AG04449 (cell line): ENCODE data around the gene FRK.
A peak's percentile ranks its signal among the peaks of the same experiment; 100 is the strongest.

Experiments
- CTCF ChIA-PET: fragments of 350-600 bp; formaldehyde crosslinking; extraction: SDS; loops from one replicate; lab custom pipeline; 2021; ENCODE audit warnings: antibody characterized with exemption; lab: Yijun Ruan, JAX
- POLR2A ChIA-PET: fragments of 400-600, 350-600 bp; formaldehyde crosslinking; extraction: SDS; loops from one replicate; lab custom pipeline; 2020; ENCODE audit warnings: antibody characterized with exemption, inconsistent platforms; lab: Yijun Ruan, JAX
- DNase-seq: peaks from one replicate; pipeline ENCODE4 v3.0.0-alpha.2; 2010; ENCODE audit warnings: low read depth, low spot score
- H3K4me3 ChIP-seq: 2 replicates; pipeline ENCODE4 v1.5.1; 2011; ENCODE audit warnings: low read depth, mild to moderate bottlenecking, control low read depth, low read length
- CTCF ChIP-seq: IDR thresholded peaks from one replicate; pipeline ENCODE4 v1.5.1; 2011; ENCODE audit warnings: mild to moderate bottlenecking, moderate library complexity, low read length, control low read depth, inconsistent platforms; ENCODE audit not compliant: insufficient read depth; ENCODE audit errors: missing control alignments

FRK gene

GRCh38 chr6:116017546-116018295 lies 43.0 kb downstream of the FRK start:
- DNase-seq: no peak
- H3K4me3 ChIP-seq: no peak overlapping the region
- ChIA-PET CTCF (interaction anchor here (0.8 to 1.6 kb wide), 3 partner anchors 9 to 84 kb away, joined by 3 to 7 read pairs (median 4); no protein-coding TSS in a partner anchor), POLR2A (no interaction called here)
- TF ChIP-seq CTCF: no peak

- POLR2A ChIA-PET: no interaction called here
- no peak for TF ChIP-seq CTCF
- CTCF ChIA-PET: interaction anchor here (0.8 to 1.0 kb wide), 2 partner anchors 80 to 85 kb away, joined by 3 to 4 read pairs; no protein-coding TSS in a partner anchor
- no peak for DNase-seq
- H3K4me3 ChIP-seq: no peak overlapping the region
Observed at GRCh38 chr6:116016846-116017545, 43.7 kb downstream of the FRK start.

- no peak for DNase-seq
- ChIA-PET POLR2A (no interaction called here), CTCF (no interaction called here)
Observed at GRCh38 chr6:116015983-116016382, 44.7 kb downstream of the FRK start.

GRCh38 chr6:116015561-116015960 lies 45.1 kb downstream of the FRK start:
- TF ChIP-seq CTCF: no peak
- CTCF ChIA-PET: interaction anchor here (4.9 to 7.8 kb wide), 2 partner anchors 71 to 82 kb away, joined by 54 to 122 read pairs; no protein-coding TSS in a partner anchor
- H3K4me3 ChIP-seq: no peak overlapping the region
- no peak for DNase-seq
- POLR2A ChIA-PET: no interaction called here

More at GRCh38 chr6:116015983-116016382, 44.7 kb downstream of the FRK start:
- no peak overlapping the region for H3K4me3 ChIP-seq
- no peak for TF ChIP-seq CTCF

- TF ChIP-seq CTCF: no peak
- DNase-seq: no peak
- ChIA-PET POLR2A (no interaction called here), CTCF (interaction anchor here (0.8 to 7.8 kb wide), 11 partner anchors 10 to 99 kb away, joined by 3 to 122 read pairs (median 7); partner anchors contain the start of genes FRK and NT5DC1)
- H3K4me3 ChIP-seq: no peak overlapping the region
Observed at GRCh38 chr6:116012951-116013350, 47.7 kb downstream of the FRK start.

GRCh38 chr6:116012471-116012949 lies 48.2 kb downstream of the FRK start:
- POLR2A ChIA-PET: no interaction called here
- H3K4me3 ChIP-seq: no peak overlapping the region
- peak; percentile 17 for DNase-seq
- CTCF ChIA-PET: interaction anchor here (0.8 to 7.8 kb wide), 12 partner anchors 10 to 99 kb away, joined by 3 to 122 read pairs (median 7); partner anchors contain the start of genes FRK and NT5DC1
- TF ChIP-seq CTCF: no peak
